Upper lobe of right lung (tissue), 1 donor: ENCODE results near the gene MYO18B. TPM values are rescaled to one million over a fixed set of nuclear protein-coding genes. Genes with fewer than 3 reads are reported as not detected.

Source experiments
- ATAC-seq: fragments of 200-7000 bp; cut with Tn5 transposase; one replicate; pipeline ENCODE4 v1.9.1; 2020; ENCODE audit warnings: mild to moderate bottlenecking, moderate library complexity
- DNase-seq: peaks from one replicate; pipeline ENCODE4 v3.0.0-alpha.2; 2020
- H3K27ac ChIP-seq: fragments of 200-600 bp; one replicate; pipeline ENCODE4 v1.8.0; 2022
- H3K27me3 ChIP-seq: fragments of 200-600 bp; one replicate; pipeline ENCODE4 v1.8.0; 2022; ENCODE audit warnings: mild to moderate bottlenecking
- H3K36me3 ChIP-seq: fragments of 200-600 bp; one replicate; pipeline ENCODE4 v1.8.0; 2022
- H3K4me1 ChIP-seq: fragments of 200-600 bp; one replicate; pipeline ENCODE4 v1.8.0; 2022
- H3K4me3 ChIP-seq: fragments of 200-600 bp; one replicate; pipeline ENCODE4 v1.8.0; 2022; ENCODE audit warnings: mild to moderate bottlenecking
- H3K9me3 ChIP-seq: fragments of 200-600 bp; one replicate; pipeline ENCODE4 v1.8.0; 2022
- CTCF ChIP-seq: fragments of 200-600 bp; IDR thresholded peaks from one replicate; pipeline ENCODE4 v1.8.0; 2022; ENCODE audit warnings: antibody characterized with exemption
- intact Hi-C: fragments of 100-400 bp; cut with DNase I; formaldehyde crosslinking; loops from one replicate; pipeline ENCODE4 v1.11.0; 2022
- total RNA-seq: library from RNA; stranded (reverse); fragmentation: NEBNext Ultra II Directional; extraction: Animal tissue kit (Norgen Biotek cat#: 25700); gene quantifications from one replicate; pipeline ENCODE4 v1.2.1, GENCODE V29; 2021
- donor health status: DM: no; HTN: yes; CAD: no; lungs with severe emphysema.

Gene MYO18B
- total RNA-seq, 1 donor from 2014 or later, result 0.14 TPM

- Histone ChIP-seq H3K9me3 (no peaks in the 10 kb centered on the region), H3K27me3 (peaks cover 8% of the 10 kb centered on the region), H3K36me3 (no peaks in the 10 kb centered on the region), H3K27ac (no peak overlapping the region), H3K4me3 (no peak overlapping the region), H3K4me1 (no peaks in the 10 kb centered on the region)
- no peak for ATAC-seq
- no peak for TF ChIP-seq CTCF
- intact Hi-C loops, result no loop called here
- no peak for DNase-seq
These were observed 249.0 kb downstream of the MYO18B start for GRCh38 chr22:25990940-25991339.

GRCh38 chr22:25992331-25992730, 250.3 kb downstream of the MYO18B start:
- Histone ChIP-seq H3K36me3 (no peaks in the 10 kb centered on the region), H3K27ac (no peak overlapping the region), H3K27me3 (peaks cover 1% of the 10 kb centered on the region), H3K9me3 (no peaks in the 10 kb centered on the region), H3K4me3 (no peak overlapping the region), H3K4me1 (no peaks in the 10 kb centered on the region)
- TF ChIP-seq CTCF, result no peak
- ATAC-seq (no peak), DNase-seq (no peak)
- intact Hi-C loops, result no loop called here

GRCh38 chr22:25996669-25997068, 254.7 kb downstream of the MYO18B start:
- DNase-seq (no peak), ATAC-seq (no peak)
- TF ChIP-seq CTCF, result no peak
- Histone ChIP-seq H3K36me3 (no peaks in the 10 kb centered on the region), H3K4me1 (no peaks in the 10 kb centered on the region), H3K9me3 (no peaks in the 10 kb centered on the region), H3K4me3 (no peak overlapping the region), H3K27ac (no peak overlapping the region), H3K27me3 (no peaks in the 10 kb centered on the region)
- intact Hi-C loops, result no loop called here

GRCh38 chr22:25997886-25998775, 256.1 kb downstream of the MYO18B start:
- Histone ChIP-seq H3K9me3 (no peaks in the 10 kb centered on the region), H3K4me1 (no peaks in the 10 kb centered on the region), H3K27ac (no peak overlapping the region), H3K27me3 (no peaks in the 10 kb centered on the region), H3K4me3 (no peak overlapping the region), H3K36me3 (no peaks in the 10 kb centered on the region)
- no peak for DNase-seq
- no peak for TF ChIP-seq CTCF
- intact Hi-C loops, result no loop called here
- no peak for ATAC-seq

- DNase-seq (no peak), ATAC-seq (no peak)
- H3K27ac ChIP-seq, result no peak overlapping the region
- no peaks in the 10 kb centered on the region for H3K27me3 ChIP-seq
- H3K4me3 ChIP-seq, result no peak overlapping the region
- intact Hi-C loops, result no loop called here
- TF ChIP-seq CTCF, result no peak
- H3K4me1 ChIP-seq, result no peaks in the 10 kb centered on the region
- H3K36me3 ChIP-seq, result no peaks in the 10 kb centered on the region
- no peaks in the 10 kb centered on the region for H3K9me3 ChIP-seq
These were observed 260.5 kb downstream of the MYO18B start for GRCh38 chr22:26002456-26002855.
